ENCODE results near the gene ADD2. TPM values are rescaled to one million over a fixed set of nuclear protein-coding genes. Genes with fewer than 3 reads are reported as not detected.

The ADD2 gene
- total RNA-seq, 6 experiments from 2014 or later = not detected

- peak; percentile 19 for DNase-seq
- Mint-ChIP-seq H3K27ac (no peak overlapping the region), H3K4me1 (ENCODE audit: low read depth) (peaks cover 9% of the 10 kb centered on the region; the same call in 1 of the 2 replicates), H3K36me3 (ENCODE audit: low read depth) (no peaks in the 10 kb centered on the region), H3K4me3 (peak overlapping the region; percentile 58; the same call in 1 of the 2 replicates), H3K27me3 (ENCODE audit: insufficient read depth) (peaks cover 41% of the 10 kb centered on the region), H3K9me3 (no peaks in the 10 kb centered on the region)
- TF ChIP-seq, protein P1, sequence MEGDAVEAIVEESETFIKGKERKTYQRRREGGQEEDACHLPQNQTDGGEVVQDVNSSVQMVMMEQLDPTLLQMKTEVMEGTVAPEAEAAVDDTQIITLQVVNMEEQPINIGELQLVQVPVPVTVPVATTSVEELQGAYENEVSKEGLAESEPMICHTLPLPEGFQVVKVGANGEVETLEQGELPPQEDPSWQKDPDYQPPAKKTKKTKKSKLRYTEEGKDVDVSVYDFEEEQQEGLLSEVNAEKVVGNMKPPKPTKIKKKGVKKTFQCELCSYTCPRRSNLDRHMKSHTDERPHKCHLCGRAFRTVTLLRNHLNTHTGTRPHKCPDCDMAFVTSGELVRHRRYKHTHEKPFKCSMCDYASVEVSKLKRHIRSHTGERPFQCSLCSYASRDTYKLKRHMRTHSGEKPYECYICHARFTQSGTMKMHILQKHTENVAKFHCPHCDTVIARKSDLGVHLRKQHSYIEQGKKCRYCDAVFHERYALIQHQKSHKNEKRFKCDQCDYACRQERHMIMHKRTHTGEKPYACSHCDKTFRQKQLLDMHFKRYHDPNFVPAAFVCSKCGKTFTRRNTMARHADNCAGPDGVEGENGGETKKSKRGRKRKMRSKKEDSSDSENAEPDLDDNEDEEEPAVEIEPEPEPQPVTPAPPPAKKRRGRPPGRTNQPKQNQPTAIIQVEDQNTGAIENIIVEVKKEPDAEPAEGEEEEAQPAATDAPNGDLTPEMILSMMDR (IDR thresholded peaks at IDR 0.05) = peak; percentile 77
Measured at GRCh38 chr2:70789304-70790135, 21.5 kb upstream of the ADD2 start.

- Mint-ChIP-seq H3K4me3 (no peak overlapping the region), H3K27me3 (ENCODE audit: insufficient read depth) (peaks cover 25% of the 10 kb centered on the region), H3K4me1 (ENCODE audit: low read depth) (peaks cover 15% of the 10 kb centered on the region), H3K9me3 (no peaks in the 10 kb centered on the region), H3K36me3 (ENCODE audit: low read depth) (no peaks in the 10 kb centered on the region), H3K27ac (no peak overlapping the region)
- DNase-seq = peak; percentile 22
- TF ChIP-seq, protein P1 (IDR thresholded peaks at IDR 0.05) = peak; percentile 72
Measured at GRCh38 chr2:70785137-70785911, 17.3 kb upstream of the ADD2 start.

- TF ChIP-seq, protein P1 (IDR thresholded peaks at IDR 0.05) = no peak
- H3K27me3 Mint-ChIP-seq (ENCODE audit: insufficient read depth) = peaks cover 20% of the 10 kb centered on the region
- no peak overlapping the region for H3K4me3 Mint-ChIP-seq
- H3K36me3 Mint-ChIP-seq (ENCODE audit: low read depth) = no peaks in the 10 kb centered on the region
- H3K27ac Mint-ChIP-seq = no peak overlapping the region
- H3K9me3 Mint-ChIP-seq = no peaks in the 10 kb centered on the region
- H3K4me1 Mint-ChIP-seq (ENCODE audit: low read depth) = peaks cover 19% of the 10 kb centered on the region
- DNase-seq = no peak
Measured at GRCh38 chr2:70784320-70784719, 16.3 kb upstream of the ADD2 start.

DNA sequence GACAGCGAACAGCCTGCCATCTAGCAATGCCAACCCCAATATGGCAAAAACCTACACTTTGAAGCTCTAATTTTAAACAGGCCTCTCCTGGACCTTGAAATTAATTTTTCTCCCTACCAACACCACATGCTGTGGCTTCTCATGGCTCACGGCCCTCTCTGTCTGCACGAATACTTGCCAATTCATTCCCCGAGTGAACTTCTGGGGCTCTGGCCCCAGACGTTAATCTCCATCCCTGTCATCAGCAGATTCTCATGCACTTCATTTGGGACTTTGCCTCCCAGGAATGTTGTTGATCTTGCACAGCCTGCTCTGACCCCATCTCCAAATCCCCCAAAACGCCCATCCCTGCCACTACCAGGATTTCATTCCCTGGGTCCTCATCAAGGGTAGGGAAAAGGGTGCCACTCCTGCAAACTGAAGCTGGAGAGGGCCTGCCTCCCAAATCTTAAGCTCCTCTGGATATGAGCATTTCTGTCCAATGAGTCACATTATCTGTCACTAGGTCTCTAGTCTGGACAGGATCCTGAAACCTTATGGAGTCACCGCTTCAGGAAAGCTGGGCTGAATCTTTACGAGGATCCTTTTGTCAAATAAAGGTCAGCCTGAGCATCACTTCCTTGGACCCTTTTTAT, 12.0 kb upstream of the ADD2 start:
- DNase-seq = peak; percentile 23
- H3K9me3 Mint-ChIP-seq = no peaks in the 10 kb centered on the region
- H3K4me1 Mint-ChIP-seq (ENCODE audit: low read depth) = peaks cover 15% of the 10 kb centered on the region
- TF ChIP-seq, protein P1 (IDR thresholded peaks at IDR 0.05) = no peak
- peaks cover 11% of the 10 kb centered on the region for H3K27me3 Mint-ChIP-seq (ENCODE audit: insufficient read depth)
- no peaks in the 10 kb centered on the region for H3K36me3 Mint-ChIP-seq (ENCODE audit: low read depth)
- no peak overlapping the region for H3K4me3 Mint-ChIP-seq
- no peak overlapping the region for H3K27ac Mint-ChIP-seq

DNA sequence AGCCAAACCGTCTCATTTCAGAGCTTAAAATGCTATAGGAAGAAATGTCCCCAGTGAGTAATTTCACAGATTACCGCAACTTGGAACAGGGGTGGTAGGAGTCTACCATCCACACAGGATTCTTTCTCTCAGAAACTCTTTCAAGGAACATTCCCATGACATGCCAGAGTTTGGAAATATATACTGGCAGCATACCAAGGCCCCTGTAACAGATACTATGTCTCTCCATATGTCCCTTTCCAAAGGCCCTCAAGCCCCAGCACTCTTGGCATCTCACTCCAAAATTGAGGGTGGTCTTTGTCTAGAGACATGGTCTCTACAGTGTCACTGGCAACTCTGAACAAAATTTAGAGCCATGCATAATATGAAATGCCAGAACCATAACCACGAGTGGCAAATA, 11.5 kb upstream of the ADD2 start:
- Mint-ChIP-seq H3K4me1 (ENCODE audit: low read depth) (peaks cover 15% of the 10 kb centered on the region), H3K27ac (no peak overlapping the region), H3K36me3 (ENCODE audit: low read depth) (no peaks in the 10 kb centered on the region), H3K27me3 (ENCODE audit: insufficient read depth) (peaks cover 13% of the 10 kb centered on the region), H3K4me3 (no peak overlapping the region), H3K9me3 (no peaks in the 10 kb centered on the region)
- no peak for DNase-seq
- TF ChIP-seq, protein P1 (IDR thresholded peaks at IDR 0.05) = no peak
